ENCODE results near the gene DGKI. TPM values are rescaled to one million over a fixed set of nuclear protein-coding genes. Genes with fewer than 3 reads are reported as not detected.
A peak's percentile ranks its signal among the peaks of the same experiment; 100 is the strongest.

The DGKI gene
- total and polyA plus RNA-seq, 2 of the 4 experiments (the other 2 are of a cell fraction): 3.9 to 15.8 TPM

GRCh38 chr7:137869260-137869659 is 22.5 kb upstream of the DGKI start:
- no peak overlapping the region for H2BK20ac ChIP-seq (ENCODE audit: low read depth, low read length)
- peaks cover 22% of the 10 kb centered on the region for H3K36me3 ChIP-seq (ENCODE audit: control insufficient read depth, insufficient read depth, low read length)
- no TSS peak for BruUV-seq (replicated peaks)
- no CpG with 5 or more reads among the region's 3 CpGs for WGBS, 2 experiments (ENCODE audit: extremely low coverage in 2 of 2, insufficient read length in 1 of 2)
- H3K27ac ChIP-seq (ENCODE audit: insufficient read depth, low read length): no peak overlapping the region
- DNase-seq (no peak), ATAC-seq (ENCODE audit: low read depth) (no peak)
- ChIA-PET POLR2A (ENCODE audit: unreplicated experiment) (no interaction called here), CTCF (no interaction called here)
- no peak overlapping the region for H3K56ac ChIP-seq (ENCODE audit: extremely low read depth, insufficient read depth, low read length)
- peaks cover 17% of the 10 kb centered on the region for H3K9me1 ChIP-seq (ENCODE audit: insufficient read depth, low read length)
- peaks cover 14 to 39% of the 10 kb centered on the region in 2 experiments for H3K79me1 ChIP-seq (ENCODE audit: low read depth in 1 of 2, low read length in 2 of 2)
- in situ Hi-C loops (cut with MboI; ENCODE audit: low sequenced_read_pairs) (no loop called here), dilution Hi-C loops (cut with HindIII; ENCODE audit: low sequenced_read_pairs, unreplicated experiment) (no loop called here), intact Hi-C loops (cut with micrococcal nuclease) (no loop called here)
- no peak overlapping the region for H2AK9ac ChIP-seq (replicated peaks; ENCODE audit: low read depth, low read length, poor library complexity)
- no peak overlapping the region for H4K5ac ChIP-seq (ENCODE audit: low read depth, low read length)
- peaks cover 8% of the 10 kb centered on the region for H3K4me1 ChIP-seq (ENCODE audit: control insufficient read depth, insufficient read depth, low read length)
- H3K23ac ChIP-seq (ENCODE audit: low read depth, low read length): no peak overlapping the region
- H3K4me2 ChIP-seq (ENCODE audit: low read depth, low read length): no peak overlapping the region
- H2BK5ac ChIP-seq (ENCODE audit: low read depth, low read length, poor library complexity, severe bottlenecking): no peak overlapping the region
- H4K91ac ChIP-seq (ENCODE audit: insufficient read depth, low read depth, low read length): no peak overlapping the region
- H3K18ac ChIP-seq (ENCODE audit: low read depth, low read length): no peak overlapping the region
- no peak overlapping the region for H3K4ac ChIP-seq (ENCODE audit: low read depth, low read length)
- no peak overlapping the region for H4K8ac ChIP-seq (ENCODE audit: low read depth in 2 of 2, low read length in 2 of 2)
- H4K20me1 ChIP-seq (ENCODE audit: insufficient read depth, low read length): peaks cover 4% of the 10 kb centered on the region; the same call in 1 of the 2 replicates
- H2BK15ac ChIP-seq (ENCODE audit: low read depth, low read length): no peak overlapping the region
- no peak overlapping the region for H3K9ac ChIP-seq (ENCODE audit: low read depth, low read length)
- H2BK120ac ChIP-seq (ENCODE audit: low read depth, low read length): no peak overlapping the region
- no peaks in the 10 kb centered on the region for H3K9me3 ChIP-seq (ENCODE audit: control insufficient read depth, insufficient read depth, low read length)
- H2AFZ ChIP-seq (replicated peaks; ENCODE audit: low read length, poor library complexity): no peak overlapping the region
- TF ChIP-seq CHD1 (IDR thresholded peaks at IDR 0.05; ENCODE audit: low read depth, low read length): no peak
- TF ChIP-seq MAFK (IDR thresholded peaks at IDR 0.05; ENCODE audit: low read depth, low read length): peak; percentile 69
- TF ChIP-seq CTCF (conservative IDR thresholded peaks at IDR 0.05; ENCODE audit: low read depth, low read length): no peak
- TF ChIP-seq NFE2L2 (IDR thresholded peaks at IDR 0.05; ENCODE audit: low read depth, low read length): no peak
- no peak for TF ChIP-seq POLR2A (IDR thresholded peaks at IDR 0.05; ENCODE audit: low read depth, low read length)
- H3K27me3 ChIP-seq (ENCODE audit: control insufficient read depth, insufficient read depth, low read length): no peaks in the 10 kb centered on the region
- H2AK5ac ChIP-seq (ENCODE audit: low read depth, low read length): no peak overlapping the region
- no peak overlapping the region for H3K4me3 ChIP-seq (ENCODE audit: insufficient read depth, low read depth, low read length)
- H3K14ac ChIP-seq (replicated peaks; ENCODE audit: low read depth, low read length): no peak overlapping the region
